Endothelial cell of umbilical vein (primary cell): ENCODE measurements around the gene HMMR. TPM values are rescaled to one million over a fixed set of nuclear protein-coding genes. Genes with fewer than 3 reads are reported as not detected.

Experiments
- BruUV-seq: library from RNA; stranded (reverse); fragments of 400-500 nt; replicated peaks from 2 replicates; lab custom pipeline; 2021; lab: Mats Ljungman, UMichigan
- CTCF ChIA-PET: fragments of 300-600, 350-600 bp; sonication (Branson Sonifier 250); formaldehyde crosslinking; loops from one replicate; lab custom pipeline; 2021; ENCODE audit warnings: antibody characterized with exemption, inconsistent platforms; lab: Charles Lee
- POLR2A ChIA-PET: fragments of 300-600, 350-600 bp; sonication (Branson Sonifier 250); formaldehyde crosslinking; loops from one replicate; lab custom pipeline; 2021; ENCODE audit warnings: antibody characterized with exemption, inconsistent platforms; lab: Charles Lee
- DNase-seq: peaks from one replicate; pipeline ENCODE4 v3.0.0-alpha.2; 2011; ENCODE audit warnings: low read depth, low spot score
- FAIRE-seq: peaks from 2 replicates; lab custom pipeline; 2011; peaks lifted over from hg19 to GRCh38; lab: Jason Lieb, UNC
- H2AFZ ChIP-seq: 2 replicates; pipeline ENCODE4 v1.6.0; 2012; ENCODE audit warnings: low read depth, low read length, control low read depth, inconsistent platforms
- H3K27ac ChIP-seq: 2 replicates; pipeline ENCODE4 v1.5.1; 2011; ENCODE audit warnings: low read depth, mild to moderate bottlenecking, control low read depth, low read length, moderate library complexity; ENCODE audit not compliant: insufficient read depth
- H3K27me3 ChIP-seq, 2 experiments: 2 replicates each; pipeline versions ENCODE4 v1.6.0 to v1.6.1; 2011; ENCODE audit warnings: low read length in 2 of 2, mixed read lengths in 1 of 2; ENCODE audit not compliant: control insufficient read depth in 2 of 2, insufficient read depth in 2 of 2
- H3K36me3 ChIP-seq, 2 experiments: 2 replicates in 1 of 2; 3 replicates in 1 of 2; pipeline ENCODE4 v1.5.1; 2011; ENCODE audit warnings: low read length in 2 of 2, mild to moderate bottlenecking in 1 of 2, moderate library complexity in 1 of 2; ENCODE audit not compliant: control insufficient read depth in 2 of 2, insufficient read depth in 2 of 2; ENCODE audit errors: extremely low read depth in 1 of 2
- H3K4me1 ChIP-seq: 3 replicates; pipeline ENCODE4 v1.5.1; 2011; ENCODE audit warnings: mild to moderate bottlenecking, low read length; ENCODE audit not compliant: control insufficient read depth, insufficient read depth; ENCODE audit errors: extremely low read depth
- H3K4me2 ChIP-seq: 2 replicates; pipeline ENCODE4 v1.6.1; 2011; ENCODE audit warnings: low read length, control low read depth, mixed read lengths; ENCODE audit not compliant: insufficient read depth
- H3K4me3 ChIP-seq, 3 experiments: fragments of 200-600 bp in 1 of 3; sonication (generic), shearing (Covaris generic) in 1 of 3; replicated peaks in 1 of 3; 2 replicates each; pipeline ENCODE4 v1.5.1; 2011 to 2016; ENCODE audit warnings: control low read depth in 3 of 3, low read length in 3 of 3, mild to moderate bottlenecking in 2 of 3, inconsistent platforms in 1 of 3, low read depth in 1 of 3, moderate library complexity in 1 of 3; ENCODE audit not compliant: insufficient read depth in 1 of 3
- H3K79me2 ChIP-seq: 2 replicates; pipeline ENCODE4 v1.6.0; 2012; ENCODE audit warnings: low read length, inconsistent platforms; ENCODE audit not compliant: control insufficient read depth, insufficient read depth
- H3K9ac ChIP-seq: replicated peaks from 2 replicates; pipeline ENCODE3; 2011; ENCODE audit warnings: low read length, control low read depth; ENCODE audit not compliant: insufficient read depth; ENCODE audit errors: extremely low read depth
- H3K9me1 ChIP-seq: replicated peaks from 3 replicates; pipeline ENCODE4 v1.6.0; 2011; ENCODE audit warnings: mild to moderate bottlenecking, low read length; ENCODE audit not compliant: control insufficient read depth, insufficient read depth; ENCODE audit errors: extremely low read depth
- H3K9me3 ChIP-seq: replicated peaks from 2 replicates; pipeline ENCODE4 v1.5.1; 2012; ENCODE audit warnings: low read length, inconsistent platforms; ENCODE audit not compliant: control insufficient read depth, insufficient read depth
- H4K20me1 ChIP-seq: replicated peaks from 2 replicates; pipeline ENCODE3; 2011; ENCODE audit warnings: mild to moderate bottlenecking, low read length; ENCODE audit not compliant: control insufficient read depth, insufficient read depth; ENCODE audit errors: extremely low read depth
- FOS ChIP-seq: IDR thresholded peaks from 2 replicates; pipeline ENCODE4 v1.6.1; 2011; ENCODE audit warnings: mild to moderate bottlenecking, low read length, moderate library complexity, borderline replicate concordance; ENCODE audit not compliant: insufficient read depth
- JUN ChIP-seq: IDR thresholded peaks from 2 replicates; pipeline ENCODE4 v1.6.1; 2011; ENCODE audit warnings: borderline replicate concordance, low read depth; ENCODE audit not compliant: insufficient read length, insufficient read depth
- POLR2A ChIP-seq: IDR thresholded peaks from 2 replicates; pipeline ENCODE4 v1.6.1; 2012; ENCODE audit warnings: low read depth, mild to moderate bottlenecking, control low read depth, low read length
- dilution Hi-C: fragments of 300-500 bp; cut with MboI; formaldehyde crosslinking; loops from one replicate; pipeline ENCODE4 v1.15.0; 2019; ENCODE audit warnings: low sequenced_read_pairs; ENCODE audit not compliant: extremely low pct_ligation_motif_present
- intact Hi-C: fragments of 100-400 bp; cut with micrococcal nuclease; formaldehyde crosslinking; loops from one replicate; pipeline ENCODE4 v1.10.0; 2022
- polyA plus RNA-seq, 4 experiments: library from polyadenylated mRNA; depleted of rRNA in 3 of 4; stranded (reverse) in 3 of 4; unstranded in 1 of 4; fragments of >200 nt; gene quantifications; 2 replicates each; pipeline versions ENCODE4 v1.2.1 to v1.2.3, GENCODE V29; 2011 to 2012; ENCODE audit warnings: missing spikeins in 1 of 4
- total RNA-seq: library from RNA; stranded (reverse); gene quantifications from 2 replicates; pipeline ENCODE4 v1.2.3, GENCODE V29; 2021
- TF ChIP-seq, protein P1 (sequence below): IDR thresholded peaks from 2 replicates; pipeline ENCODE4 v1.6.1; 2011; ENCODE audit not compliant: insufficient read depth, insufficient read length
- TF ChIP-seq, protein P2 (sequence below), 2 donors: IDR thresholded peaks; 1 replicate in 1 of 2; 2 replicates in 1 of 2; pipeline ENCODE4 v1.5.1; 2011; ENCODE audit warnings: low read length in 2 of 2, mild to moderate bottlenecking in 2 of 2, moderate library complexity in 2 of 2, control low read depth in 1 of 2, inconsistent platforms in 1 of 2, low read depth in 1 of 2; ENCODE audit not compliant: insufficient read depth in 1 of 2; ENCODE audit errors: extremely low read depth in 1 of 2

HMMR gene
- total and polyA plus RNA-seq, 2 donors (not counting 3 experiments of a cell fraction or from before 2014, with no cell fraction given), result 5.5 to 31.0 TPM

DNA sequence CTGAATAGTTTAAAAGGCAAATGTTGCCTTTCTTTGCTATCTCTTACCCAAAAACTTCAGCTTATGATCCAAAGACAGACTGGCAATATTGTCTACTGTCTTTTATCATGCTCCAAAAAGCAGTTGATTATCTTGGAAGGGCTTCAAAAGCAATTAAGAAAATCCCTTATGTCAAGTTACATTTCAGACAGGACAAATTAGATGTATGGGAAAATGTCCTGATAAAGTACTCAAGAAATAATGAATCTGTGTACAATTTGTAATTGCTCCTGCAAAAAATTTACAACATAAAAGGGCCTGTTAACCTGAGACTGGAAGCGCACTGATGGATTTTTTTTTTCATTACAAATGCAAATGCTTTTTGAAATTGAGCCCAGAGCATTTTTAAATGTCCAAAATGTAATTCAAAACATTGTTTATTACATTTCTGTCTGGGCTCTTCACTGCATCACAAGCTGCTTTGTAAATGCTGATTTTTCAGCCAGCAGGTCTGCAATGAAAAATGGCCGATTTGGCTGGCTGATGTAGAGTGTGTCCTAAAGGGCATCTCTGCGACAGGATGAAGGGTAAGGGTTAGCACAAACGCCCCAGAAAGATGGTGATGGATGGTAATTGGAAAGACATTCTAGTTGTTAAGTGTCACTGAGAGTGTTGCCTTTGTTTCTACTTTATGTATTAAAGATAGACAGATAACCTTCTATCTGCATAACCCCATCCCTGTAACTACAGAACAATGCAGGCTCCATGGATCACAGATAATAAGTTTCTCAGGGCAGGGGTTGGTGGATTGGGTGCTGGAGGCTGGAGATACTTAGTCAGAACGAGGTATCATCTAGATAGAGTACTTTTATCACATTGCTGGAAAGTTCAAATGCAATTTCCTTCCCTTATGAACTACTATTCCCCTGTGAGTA is 72.0 kb downstream of the HMMR start:
- no peak for FAIRE-seq
- H3K4me1 ChIP-seq, result no peaks in the 10 kb centered on the region
- H3K27me3 ChIP-seq, result peaks cover 2 to 7% of the 10 kb centered on the region in 2 experiments
- no peak overlapping the region for H3K4me2 ChIP-seq
- no peaks in the 10 kb centered on the region for H3K9me3 ChIP-seq
- H3K36me3 ChIP-seq, result no peaks in the 10 kb centered on the region
- POLR2A ChIA-PET, result no interaction called here
- intact Hi-C loops (no loop called here), dilution Hi-C loops (no loop called here)
- H4K20me1 ChIP-seq, result no peaks in the 10 kb centered on the region
- no peak overlapping the region for H3K4me3 ChIP-seq
- CTCF ChIA-PET, result no interaction called here
- no peaks in the 10 kb centered on the region for H3K9me1 ChIP-seq
- H3K79me2 ChIP-seq, result no peaks in the 10 kb centered on the region
- TF ChIP-seq, protein P1, sequence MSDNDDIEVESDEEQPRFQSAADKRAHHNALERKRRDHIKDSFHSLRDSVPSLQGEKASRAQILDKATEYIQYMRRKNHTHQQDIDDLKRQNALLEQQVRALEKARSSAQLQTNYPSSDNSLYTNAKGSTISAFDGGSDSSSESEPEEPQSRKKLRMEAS, result no peak
- no peak for TF ChIP-seq JUN
- BruUV-seq, result no TSS peak
- no peak overlapping the region for H2AFZ ChIP-seq
- H3K9ac ChIP-seq, result no peak overlapping the region
- DNase-seq, result no peak
- no peak overlapping the region for H3K27ac ChIP-seq

DNA sequence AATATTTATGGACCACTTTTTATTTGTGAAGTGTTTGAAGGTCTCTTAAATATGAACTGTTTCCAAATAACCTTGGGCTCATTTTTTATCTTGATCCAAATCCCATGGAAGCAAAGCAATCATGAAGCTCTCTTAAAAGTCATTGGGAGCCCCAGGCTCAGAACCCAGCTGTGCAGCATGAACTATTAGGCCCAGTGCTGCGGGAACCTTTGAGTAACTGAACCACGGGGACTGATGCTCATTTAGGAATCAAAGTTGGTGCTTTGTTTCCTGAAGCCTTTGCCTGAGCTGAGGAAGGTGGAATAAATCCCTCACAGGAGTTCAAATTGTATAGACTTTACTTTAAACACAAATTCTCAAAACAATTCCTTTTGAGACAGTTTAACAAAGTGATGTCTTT is 72.8 kb downstream of the HMMR start:
- Histone ChIP-seq H3K4me3 (no peak overlapping the region), H4K20me1 (no peaks in the 10 kb centered on the region), H3K27me3 (peaks cover 2 to 7% of the 10 kb centered on the region in 2 experiments), H3K9ac (no peak overlapping the region), H3K9me1 (no peaks in the 10 kb centered on the region), H3K27ac (no peak overlapping the region), H3K36me3 (no peaks in the 10 kb centered on the region), H3K4me2 (no peak overlapping the region), H3K9me3 (no peaks in the 10 kb centered on the region), H3K79me2 (no peaks in the 10 kb centered on the region), H2AFZ (no peak overlapping the region), H3K4me1 (no peaks in the 10 kb centered on the region)
- dilution Hi-C loops, result no loop called here
- no TSS peak for BruUV-seq
- ChIA-PET POLR2A (no interaction called here), CTCF (no interaction called here)
- no peak for FAIRE-seq
- intact Hi-C loops, result no loop called here
- no peak for DNase-seq
- TF ChIP-seq POLR2A, result no peak
- no peak for TF ChIP-seq JUN
- TF ChIP-seq, protein P2, sequence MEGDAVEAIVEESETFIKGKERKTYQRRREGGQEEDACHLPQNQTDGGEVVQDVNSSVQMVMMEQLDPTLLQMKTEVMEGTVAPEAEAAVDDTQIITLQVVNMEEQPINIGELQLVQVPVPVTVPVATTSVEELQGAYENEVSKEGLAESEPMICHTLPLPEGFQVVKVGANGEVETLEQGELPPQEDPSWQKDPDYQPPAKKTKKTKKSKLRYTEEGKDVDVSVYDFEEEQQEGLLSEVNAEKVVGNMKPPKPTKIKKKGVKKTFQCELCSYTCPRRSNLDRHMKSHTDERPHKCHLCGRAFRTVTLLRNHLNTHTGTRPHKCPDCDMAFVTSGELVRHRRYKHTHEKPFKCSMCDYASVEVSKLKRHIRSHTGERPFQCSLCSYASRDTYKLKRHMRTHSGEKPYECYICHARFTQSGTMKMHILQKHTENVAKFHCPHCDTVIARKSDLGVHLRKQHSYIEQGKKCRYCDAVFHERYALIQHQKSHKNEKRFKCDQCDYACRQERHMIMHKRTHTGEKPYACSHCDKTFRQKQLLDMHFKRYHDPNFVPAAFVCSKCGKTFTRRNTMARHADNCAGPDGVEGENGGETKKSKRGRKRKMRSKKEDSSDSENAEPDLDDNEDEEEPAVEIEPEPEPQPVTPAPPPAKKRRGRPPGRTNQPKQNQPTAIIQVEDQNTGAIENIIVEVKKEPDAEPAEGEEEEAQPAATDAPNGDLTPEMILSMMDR (IDR thresholded peaks at IDR 0.05; ENCODE audit: extremely low read depth in 1 of 2, insufficient read depth in 1 of 2, low read depth in 1 of 2, low read length in 2 of 2), result no peak
- no peak for TF ChIP-seq FOS
